SK-N-SH (cell line): ENCODE measurements around the gene CSNK2A2. TPM values are rescaled to one million over a fixed set of nuclear protein-coding genes. Genes with fewer than 3 reads are reported as not detected.

Experiments used
- CTCF ChIA-PET: fragments of 300-600, 350-600 bp; formaldehyde crosslinking; extraction: SDS; loops from one replicate; lab custom pipeline; 2021; lab: Yijun Ruan, JAX
- POLR2A ChIA-PET: fragments of 350-600 bp; sonication (Branson Sonifier 250); formaldehyde crosslinking; extraction: SDS; loops from one replicate; lab custom pipeline; 2020; ENCODE audit warnings: antibody characterized with exemption, inconsistent platforms; lab: Yijun Ruan, JAX
- DNase-seq: peaks from one replicate; pipeline ENCODE4 v3.0.0; 2012
- H2AFZ ChIP-seq: fragments of 200-600 bp; sonication (generic); 2 replicates; pipeline ENCODE4 v1.8.1; 2016; ENCODE audit warnings: antibody characterized with exemption, mild to moderate bottlenecking, low read depth
- H3F3A ChIP-seq: fragments of 200-600 bp; sonication (generic); replicated peaks from 2 replicates; pipeline ENCODE3; 2016; ENCODE audit warnings: antibody characterized with exemption, mild to moderate bottlenecking; ENCODE audit not compliant: insufficient read depth
- H3K27ac ChIP-seq, 2 experiments: fragments of 200-500 bp in 1 of 2; fragments of 200-600 bp in 1 of 2; sonication (Bioruptor generic) in 1 of 2; sonication (generic), shearing (Covaris generic) in 1 of 2; 2 replicates each; pipeline versions ENCODE4 v1.5.1 to v1.6.1; 2014 to 2016; ENCODE audit warnings: low read depth in 2 of 2, inconsistent platforms in 1 of 2, low read length in 1 of 2, mild to moderate bottlenecking in 1 of 2, mixed read lengths in 1 of 2
- H3K27me3 ChIP-seq: fragments of 200-600 bp; sonication (generic), shearing (Covaris generic); 2 replicates; pipeline ENCODE4 v1.6.1; 2016; ENCODE audit warnings: mixed run types; ENCODE audit not compliant: insufficient read depth
- H3K36me3 ChIP-seq, 2 experiments: fragments of 200-500 bp in 1 of 2; fragments of 200-600 bp in 1 of 2; sonication (Bioruptor generic) in 1 of 2; sonication (generic) in 1 of 2; replicated peaks in 1 of 2; 2 replicates each; pipeline versions ENCODE3 to v1.5.1; 2014 to 2016; ENCODE audit warnings: low read length in 1 of 2, mild to moderate bottlenecking in 1 of 2; ENCODE audit not compliant: insufficient read depth in 2 of 2, control insufficient read depth in 1 of 2
- H3K4me1 ChIP-seq, 2 experiments: fragments of 200-500 bp in 1 of 2; fragments of 200-600 bp in 1 of 2; sonication (Bioruptor generic) in 1 of 2; sonication (generic), shearing (Covaris generic) in 1 of 2; 2 replicates each; pipeline versions ENCODE4 v1.5.1 to v1.6.1; 2014 to 2016; ENCODE audit warnings: low read depth in 1 of 2, low read length in 1 of 2, mixed run types in 1 of 2; ENCODE audit not compliant: insufficient read depth in 2 of 2, control insufficient read depth in 1 of 2
- H3K4me2 ChIP-seq: fragments of 200-600 bp; sonication (generic), shearing (Covaris generic); 2 replicates; pipeline ENCODE4 v1.6.1; 2017; ENCODE audit warnings: mixed run types
- H3K4me3 ChIP-seq, 2 experiments: fragments of 200-500 bp in 1 of 2; fragments of 200-600 bp in 1 of 2; sonication (Bioruptor generic) in 1 of 2; sonication (generic), shearing (Covaris generic) in 1 of 2; 2 replicates each; pipeline versions ENCODE4 v1.5.1 to v1.8.1; 2014 to 2016; ENCODE audit warnings: low read depth in 2 of 2, inconsistent platforms in 1 of 2, low read length in 1 of 2, mild to moderate bottlenecking in 1 of 2, mixed read lengths in 1 of 2, moderate library complexity in 1 of 2
- H3K79me2 ChIP-seq: fragments of 200-600 bp; sonication (generic); 2 replicates; pipeline ENCODE4 v1.8.1; 2017; ENCODE audit warnings: mild to moderate bottlenecking; ENCODE audit not compliant: insufficient read depth
- H3K9ac ChIP-seq: fragments of 200-600 bp; sonication (generic); 2 replicates; pipeline ENCODE4 v1.6.1; 2017; ENCODE audit warnings: mixed run types
- H3K9me2 ChIP-seq: fragments of 200-600 bp; sonication (generic); 2 replicates; pipeline ENCODE4 v1.6.1; 2017; ENCODE audit warnings: mixed run types
- H3K9me3 ChIP-seq: fragments of 200-600 bp; sonication (generic); 2 replicates; pipeline ENCODE4 v1.6.1; 2017; ENCODE audit warnings: mixed run types, mild to moderate bottlenecking, moderate library complexity
- H4K20me1 ChIP-seq: fragments of 200-600 bp; sonication (generic); 2 replicates; pipeline ENCODE4 v1.6.1; 2017; ENCODE audit warnings: mild to moderate bottlenecking, mixed run types; ENCODE audit not compliant: insufficient read depth
- CHD2 ChIP-seq: fragments of 150-350 bp; IDR thresholded peaks from 2 replicates; pipeline ENCODE4 v1.6.1; 2018; ENCODE audit warnings: low read length; ENCODE audit not compliant: partially characterized antibody
- FOSL2 ChIP-seq: IDR thresholded peaks from 2 replicates; pipeline ENCODE4 v1.4.0; 2012; ENCODE audit warnings: low read depth, mild to moderate bottlenecking, moderate library complexity, borderline replicate concordance
- FOXJ3 ChIP-seq: sonication (generic); formaldehyde crosslinking; IDR thresholded peaks from 2 replicates; pipeline ENCODE4 v1.5.1; 2020; ENCODE audit warnings: mild to moderate bottlenecking, missing genetic modification reagents
- FOXM1 ChIP-seq: IDR thresholded peaks from 2 replicates; pipeline ENCODE4 v1.4.0; 2012; ENCODE audit warnings: low read depth, mild to moderate bottlenecking
- JUND ChIP-seq: IDR thresholded peaks from 2 replicates; pipeline ENCODE4 v1.4.0; 2012
- MEF2A ChIP-seq: IDR thresholded peaks from 2 replicates; pipeline ENCODE4 v1.4.0; 2012; ENCODE audit warnings: low read depth, borderline replicate concordance
- MXI1 ChIP-seq: IDR thresholded peaks from 2 replicates; pipeline ENCODE4 v1.6.1; 2012; ENCODE audit warnings: mild to moderate bottlenecking, low read depth, low read length, improper control_type of control experiment
- NFIC ChIP-seq: IDR thresholded peaks from 2 replicates; pipeline ENCODE4 v1.4.0; 2012; ENCODE audit warnings: borderline replicate concordance
- POLR2AphosphoS5 ChIP-seq: IDR thresholded peaks from 2 replicates; pipeline ENCODE4 v1.6.1; 2012; ENCODE audit warnings: low read depth, low read length
- RAD21 ChIP-seq: IDR thresholded peaks from 2 replicates; pipeline ENCODE4 v1.6.1; 2012; ENCODE audit warnings: mild to moderate bottlenecking, low read length
- RCOR1 ChIP-seq: fragments of 150-350 bp; IDR thresholded peaks from 2 replicates; pipeline ENCODE4 v1.6.1; 2017; ENCODE audit warnings: antibody characterized with exemption, low read length
- RFX5 ChIP-seq: IDR thresholded peaks from 2 replicates; pipeline ENCODE4 v1.6.1; 2012; ENCODE audit warnings: mild to moderate bottlenecking, improper control_type of control experiment, low read length
- RXRA ChIP-seq: IDR thresholded peaks from 2 replicates; pipeline ENCODE4 v1.4.0; 2012; ENCODE audit warnings: low read depth, mild to moderate bottlenecking, borderline replicate concordance
- SMC3 ChIP-seq: IDR thresholded peaks from 2 replicates; pipeline ENCODE4 v1.6.1; 2012; ENCODE audit warnings: low read depth, low read length, improper control_type of control experiment
- TAF1 ChIP-seq: IDR thresholded peaks from 2 replicates; pipeline ENCODE4 v1.6.1; 2012; ENCODE audit warnings: low read depth, mild to moderate bottlenecking, low read length, moderate library complexity, borderline replicate concordance
- YY1 ChIP-seq: IDR thresholded peaks from 2 replicates; pipeline ENCODE4 v1.4.0; 2012; ENCODE audit warnings: low read depth, mild to moderate bottlenecking
- WGBS: methylation state at CpG from one replicate; pipeline ENCODE4 v1.1.6; 2017; ENCODE audit warnings: low lambda C conversion rate; 5-methylcytosine and 5-hydroxymethylcytosine counted together
- polyA plus RNA-seq, 3 experiments: library from polyadenylated mRNA; depleted of rRNA; stranded (reverse); fragments of >200 nt; gene quantifications; 2 replicates each; pipeline ENCODE4 v1.2.3, GENCODE V29; 2012
- TF ChIP-seq, protein P1 (sequence below): IDR thresholded peaks from 2 replicates; pipeline ENCODE4 v1.4.0; 2012; ENCODE audit warnings: low read depth, borderline replicate concordance
- TF ChIP-seq, protein P2 (sequence below): fragments of 200-600 bp; sonication (generic); IDR thresholded peaks from 2 replicates; pipeline ENCODE4 v1.6.1; 2017; ENCODE audit warnings: antibody characterized with exemption, mild to moderate bottlenecking, moderate library complexity
- TF ChIP-seq, protein P3 (sequence below): fragments of 150-350 bp; IDR thresholded peaks from 2 replicates; pipeline ENCODE4 v1.6.1; 2016; ENCODE audit warnings: mild to moderate bottlenecking, low read depth, low read length
- TF ChIP-seq, protein P4 (sequence below): IDR thresholded peaks from 2 replicates; pipeline ENCODE4; 2012

CSNK2A2 gene
- polyA plus RNA-seq, 1 of the 3 experiments (the other 2 are of a cell fraction) = 25.8 TPM

DNA sequence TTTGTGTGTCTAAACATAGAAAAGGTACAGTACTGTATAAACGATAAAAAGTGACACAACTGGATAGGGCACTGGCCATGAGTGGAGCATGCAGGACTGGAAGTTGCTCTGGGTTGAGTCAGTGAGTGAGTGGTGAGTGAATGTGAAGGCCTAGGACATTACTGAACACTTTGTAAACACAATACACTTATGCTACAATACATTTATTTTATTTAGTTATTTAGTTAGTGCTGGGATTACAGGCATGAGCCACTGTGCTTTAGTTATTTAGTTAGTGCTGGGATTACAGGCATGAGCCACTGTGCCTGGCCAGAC lies 73.3 kb downstream of the CSNK2A2 start:
- ChIA-PET POLR2A (no interaction called here), CTCF (interaction anchor here (1.4 to 2.1 kb wide), 3 partner anchors 94 to 367 kb away, joined by 3 to 8 read pairs (median 5); no protein-coding TSS in a partner anchor)
- H3K4me2 ChIP-seq = no peak overlapping the region
- no peaks in the 10 kb centered on the region for H3K27me3 ChIP-seq
- H3K9me2 ChIP-seq = no peaks in the 10 kb centered on the region
- no peak for DNase-seq
- no peak for TF ChIP-seq FOXM1
- TF ChIP-seq, protein P1, sequence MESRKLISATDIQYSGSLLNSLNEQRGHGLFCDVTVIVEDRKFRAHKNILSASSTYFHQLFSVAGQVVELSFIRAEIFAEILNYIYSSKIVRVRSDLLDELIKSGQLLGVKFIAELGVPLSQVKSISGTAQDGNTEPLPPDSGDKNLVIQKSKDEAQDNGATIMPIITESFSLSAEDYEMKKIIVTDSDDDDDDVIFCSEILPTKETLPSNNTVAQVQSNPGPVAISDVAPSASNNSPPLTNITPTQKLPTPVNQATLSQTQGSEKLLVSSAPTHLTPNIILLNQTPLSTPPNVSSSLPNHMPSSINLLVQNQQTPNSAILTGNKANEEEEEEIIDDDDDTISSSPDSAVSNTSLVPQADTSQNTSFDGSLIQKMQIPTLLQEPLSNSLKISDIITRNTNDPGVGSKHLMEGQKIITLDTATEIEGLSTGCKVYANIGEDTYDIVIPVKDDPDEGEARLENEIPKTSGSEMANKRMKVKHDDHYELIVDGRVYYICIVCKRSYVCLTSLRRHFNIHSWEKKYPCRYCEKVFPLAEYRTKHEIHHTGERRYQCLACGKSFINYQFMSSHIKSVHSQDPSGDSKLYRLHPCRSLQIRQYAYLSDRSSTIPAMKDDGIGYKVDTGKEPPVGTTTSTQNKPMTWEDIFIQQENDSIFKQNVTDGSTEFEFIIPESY = no peak
- no peak for TF ChIP-seq MXI1
- TF ChIP-seq POLR2AphosphoS5 = no peak
- no peak for TF ChIP-seq RCOR1
- no peak for TF ChIP-seq NFIC
- no peak for TF ChIP-seq RXRA
- TF ChIP-seq, protein P2, sequence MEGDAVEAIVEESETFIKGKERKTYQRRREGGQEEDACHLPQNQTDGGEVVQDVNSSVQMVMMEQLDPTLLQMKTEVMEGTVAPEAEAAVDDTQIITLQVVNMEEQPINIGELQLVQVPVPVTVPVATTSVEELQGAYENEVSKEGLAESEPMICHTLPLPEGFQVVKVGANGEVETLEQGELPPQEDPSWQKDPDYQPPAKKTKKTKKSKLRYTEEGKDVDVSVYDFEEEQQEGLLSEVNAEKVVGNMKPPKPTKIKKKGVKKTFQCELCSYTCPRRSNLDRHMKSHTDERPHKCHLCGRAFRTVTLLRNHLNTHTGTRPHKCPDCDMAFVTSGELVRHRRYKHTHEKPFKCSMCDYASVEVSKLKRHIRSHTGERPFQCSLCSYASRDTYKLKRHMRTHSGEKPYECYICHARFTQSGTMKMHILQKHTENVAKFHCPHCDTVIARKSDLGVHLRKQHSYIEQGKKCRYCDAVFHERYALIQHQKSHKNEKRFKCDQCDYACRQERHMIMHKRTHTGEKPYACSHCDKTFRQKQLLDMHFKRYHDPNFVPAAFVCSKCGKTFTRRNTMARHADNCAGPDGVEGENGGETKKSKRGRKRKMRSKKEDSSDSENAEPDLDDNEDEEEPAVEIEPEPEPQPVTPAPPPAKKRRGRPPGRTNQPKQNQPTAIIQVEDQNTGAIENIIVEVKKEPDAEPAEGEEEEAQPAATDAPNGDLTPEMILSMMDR = no peak
- no peak for TF ChIP-seq FOSL2
- no peak for TF ChIP-seq RAD21
- no peak for TF ChIP-seq SMC3
- no peak overlapping the region for H3K4me3 ChIP-seq
- WGBS = 29% methylated on average over 1 of the region's 1 CpG
- H3F3A ChIP-seq = peaks cover 11% of the 10 kb centered on the region
- no peak overlapping the region for H3K9ac ChIP-seq
- no peaks in the 10 kb centered on the region for H3K9me3 ChIP-seq
- H4K20me1 ChIP-seq = peaks cover 82% of the 10 kb centered on the region
- H3K27ac ChIP-seq = peak overlapping the region; percentile 7 to 50; a peak in 2 of 4 replicates
- no peaks in the 10 kb centered on the region for H3K36me3 ChIP-seq
- H3K79me2 ChIP-seq = peaks cover 89% of the 10 kb centered on the region
- no peak overlapping the region for H2AFZ ChIP-seq
- peaks cover 35 to 60% of the 10 kb centered on the region in 2 experiments for H3K4me1 ChIP-seq

DNA sequence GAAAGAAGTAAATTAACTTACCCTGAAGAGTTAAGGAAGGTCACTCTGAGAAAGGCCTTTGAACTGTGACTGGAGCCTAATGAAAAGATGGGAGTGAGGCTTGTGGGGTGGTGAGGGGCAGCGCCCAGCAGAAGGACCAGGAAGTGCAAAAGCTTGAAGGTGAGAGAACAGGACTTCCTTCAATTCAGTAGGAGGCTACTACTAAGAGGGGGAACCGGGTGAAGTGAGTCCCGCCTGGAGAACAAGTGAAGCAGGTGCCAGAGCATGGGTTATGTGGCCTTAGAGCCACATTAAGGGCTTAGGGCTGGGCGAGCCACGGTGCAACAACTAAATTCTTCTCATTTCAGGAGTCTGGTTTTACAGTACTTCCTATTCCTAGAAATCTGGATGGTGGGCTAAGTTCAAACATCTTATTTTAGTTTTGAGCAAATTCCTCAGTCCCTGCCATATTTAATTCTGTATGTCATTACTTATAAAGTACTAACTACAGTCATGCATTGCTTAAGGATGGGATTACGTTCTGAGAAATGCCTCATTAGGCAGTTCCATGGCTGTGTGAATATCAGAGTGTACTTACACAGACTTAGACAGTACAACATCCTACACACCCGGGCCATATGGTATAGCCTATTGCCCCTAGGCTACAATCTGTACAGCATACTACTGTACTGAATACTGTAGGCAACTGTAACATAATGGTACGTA lies 73.9 kb downstream of the CSNK2A2 start:
- Histone ChIP-seq H3K9me2 (no peaks in the 10 kb centered on the region), H3F3A (peaks cover 11% of the 10 kb centered on the region), H2AFZ (no peak overlapping the region), H3K4me2 (no peak overlapping the region), H3K9me3 (no peaks in the 10 kb centered on the region), H4K20me1 (peaks cover 87% of the 10 kb centered on the region), H3K9ac (no peak overlapping the region), H3K27me3 (no peaks in the 10 kb centered on the region), H3K4me3 (no peak overlapping the region), H3K4me1 (peaks cover 40 to 65% of the 10 kb centered on the region in 2 experiments), H3K79me2 (peaks cover 94% of the 10 kb centered on the region), H3K36me3 (no peaks in the 10 kb centered on the region), H3K27ac (peak overlapping the region; percentile 7 to 50; a peak in 2 of 4 replicates)
- 89% methylated on average over 8 of the region's 8 CpGs for WGBS
- ChIA-PET POLR2A (no interaction called here), CTCF (interaction anchor here (1.2 to 7.5 kb wide), 7 partner anchors 89 to 114 kb away, joined by 3 to 123 read pairs (median 72); partner anchors contain the start of gene MMP15)
- no peak for DNase-seq
- no peak for TF ChIP-seq TAF1
- TF ChIP-seq RAD21 = no peak
- TF ChIP-seq, protein P2 = no peak
- TF ChIP-seq RCOR1 = no peak
- no peak for TF ChIP-seq JUND
- no peak for TF ChIP-seq CHD2
- TF ChIP-seq, protein P3, sequence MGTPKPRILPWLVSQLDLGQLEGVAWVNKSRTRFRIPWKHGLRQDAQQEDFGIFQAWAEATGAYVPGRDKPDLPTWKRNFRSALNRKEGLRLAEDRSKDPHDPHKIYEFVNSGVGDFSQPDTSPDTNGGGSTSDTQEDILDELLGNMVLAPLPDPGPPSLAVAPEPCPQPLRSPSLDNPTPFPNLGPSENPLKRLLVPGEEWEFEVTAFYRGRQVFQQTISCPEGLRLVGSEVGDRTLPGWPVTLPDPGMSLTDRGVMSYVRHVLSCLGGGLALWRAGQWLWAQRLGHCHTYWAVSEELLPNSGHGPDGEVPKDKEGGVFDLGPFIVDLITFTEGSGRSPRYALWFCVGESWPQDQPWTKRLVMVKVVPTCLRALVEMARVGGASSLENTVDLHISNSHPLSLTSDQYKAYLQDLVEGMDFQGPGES = no peak
- no peak for TF ChIP-seq FOXJ3 (CRISPR knock-in tag)
- no peak for TF ChIP-seq POLR2AphosphoS5
- no peak for TF ChIP-seq RFX5
- TF ChIP-seq, protein P4, sequence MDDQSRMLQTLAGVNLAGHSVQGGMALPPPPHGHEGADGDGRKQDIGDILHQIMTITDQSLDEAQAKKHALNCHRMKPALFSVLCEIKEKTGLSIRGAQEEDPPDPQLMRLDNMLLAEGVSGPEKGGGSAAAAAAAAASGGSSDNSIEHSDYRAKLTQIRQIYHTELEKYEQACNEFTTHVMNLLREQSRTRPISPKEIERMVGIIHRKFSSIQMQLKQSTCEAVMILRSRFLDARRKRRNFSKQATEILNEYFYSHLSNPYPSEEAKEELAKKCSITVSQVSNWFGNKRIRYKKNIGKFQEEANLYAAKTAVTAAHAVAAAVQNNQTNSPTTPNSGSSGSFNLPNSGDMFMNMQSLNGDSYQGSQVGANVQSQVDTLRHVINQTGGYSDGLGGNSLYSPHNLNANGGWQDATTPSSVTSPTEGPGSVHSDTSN = no peak
- no peak for TF ChIP-seq MEF2A
- TF ChIP-seq YY1 = no peak
